ENCODE measurements around the gene MAPK12. TPM values are rescaled to one million over a fixed set of nuclear protein-coding genes. Genes with fewer than 3 reads are reported as not detected.
A peak's percentile ranks its signal among the peaks of the same experiment; 100 is the strongest.

The MAPK12 gene
- total RNA-seq, 2 experiments from 2014 or later, result 1.2 to 1.3 TPM

- peak overlapping the region; percentile 71 for H3K27ac Mint-ChIP-seq
- H3K4me3 ChIP-seq (ENCODE audit: low read length), result no peak overlapping the region
- TF ChIP-seq CTCF (IDR thresholded peaks at IDR 0.05), result no peak
- H3K36me3 Mint-ChIP-seq (ENCODE audit: low read depth), result peaks cover 30% of the 10 kb centered on the region
- no peaks in the 10 kb centered on the region for H3K27me3 ChIP-seq (ENCODE audit: control insufficient read depth in 1 of 2, insufficient read depth in 2 of 2, low read length in 2 of 2)
- peaks cover 49% of the 10 kb centered on the region for H3K4me1 Mint-ChIP-seq (ENCODE audit: low read depth)
- H3K27ac ChIP-seq (ENCODE audit: low read depth in 1 of 2, low read length in 2 of 2), result no peak overlapping the region
- H3K27me3 Mint-ChIP-seq, result no peaks in the 10 kb centered on the region
- H3K9me3 ChIP-seq (ENCODE audit: control insufficient read depth in 1 of 2, insufficient read depth in 1 of 2, low read length in 2 of 2), result no peaks in the 10 kb centered on the region
- H3K4me1 ChIP-seq (ENCODE audit: insufficient read depth, low read length), result peaks cover 92% of the 10 kb centered on the region
- ChIA-PET CTCF (interaction anchor here (3.1 kb wide), 1 partner anchor 96 kb away, joined by 16 read pairs; no protein-coding TSS in a partner anchor), POLR2A (interaction anchor here (0.6 to 0.9 kb wide), 2 partner anchors 55 to 362 kb away, joined by 3 read pairs; no protein-coding TSS in a partner anchor)
- intact Hi-C loops (cut with DNase I, micrococcal nuclease), result no loop called here
- no peak for ATAC-seq (ENCODE audit: poor library complexity)
- peaks cover 29% of the 10 kb centered on the region for H3K36me3 ChIP-seq (ENCODE audit: insufficient read depth, low read length)
- no peaks in the 10 kb centered on the region for H3K9me3 Mint-ChIP-seq
- peak overlapping the region; percentile 83 for H3K4me3 Mint-ChIP-seq
- DNase-seq, result no peak
Measured at GRCh38 chr22:50246242-50247175, 15.0 kb downstream of the MAPK12 start.

DNA sequence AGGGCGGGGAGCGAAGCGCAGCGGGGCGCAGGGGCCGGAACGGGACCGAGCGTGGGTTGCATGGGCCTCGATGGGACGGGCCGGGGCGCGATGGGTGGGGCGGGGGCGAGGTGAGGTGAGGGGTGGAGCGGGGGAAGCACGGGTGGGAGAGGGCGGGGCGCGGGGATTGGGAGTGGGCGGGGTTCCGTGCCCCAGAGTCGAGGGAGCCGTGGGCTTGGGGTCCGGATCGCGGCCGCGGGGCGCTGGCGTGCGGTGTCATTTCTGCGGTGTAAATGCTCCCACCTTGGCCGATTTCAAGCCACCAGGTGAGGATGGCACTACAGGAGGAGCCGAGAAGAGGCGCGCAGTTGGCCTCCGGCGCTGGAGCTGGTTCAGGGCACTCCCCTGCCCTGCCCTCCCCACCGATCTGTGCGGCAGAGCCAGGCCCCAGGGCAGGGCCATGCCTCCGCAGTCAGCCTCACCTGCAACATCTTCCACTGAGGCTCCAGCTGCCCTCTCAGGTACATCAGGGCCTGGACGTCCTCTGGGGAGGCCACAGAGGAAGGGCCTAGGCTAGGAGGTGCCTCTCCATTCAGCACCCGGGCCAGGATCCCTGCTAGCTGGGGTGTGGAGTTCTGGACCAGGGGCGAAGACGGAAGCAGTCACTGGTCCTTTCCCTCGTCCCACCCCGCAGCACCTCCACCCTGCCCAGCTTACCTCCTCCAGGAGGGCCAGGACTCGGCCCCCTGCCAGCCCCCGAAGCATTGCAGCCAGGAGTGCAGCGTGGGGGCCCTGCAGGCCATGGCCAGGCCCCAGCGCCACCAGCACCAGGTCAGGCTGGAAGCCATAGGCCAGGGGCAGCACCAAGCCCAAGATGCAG, 16.0 kb downstream of the MAPK12 start:
- ATAC-seq (ENCODE audit: poor library complexity) (peak; percentile 33), DNase-seq (peak in 3 of 14 experiments; percentile 50 to 84 (median 70))
- Mint-ChIP-seq H3K36me3 (ENCODE audit: low read depth) (peaks cover 37% of the 10 kb centered on the region), H3K4me1 (ENCODE audit: low read depth) (peaks cover 52% of the 10 kb centered on the region), H3K9me3 (no peaks in the 10 kb centered on the region), H3K27me3 (no peaks in the 10 kb centered on the region), H3K27ac (peak overlapping the region; percentile 89), H3K4me3 (peak overlapping the region; percentile 99)
- no peak for TF ChIP-seq CTCF (IDR thresholded peaks at IDR 0.05)
- H3K4me3 ChIP-seq (ENCODE audit: low read length), result peak overlapping the region; percentile 100
- peak overlapping the region; percentile 98 for H3K27ac ChIP-seq (ENCODE audit: low read depth in 1 of 2, low read length in 2 of 2)
- ChIA-PET CTCF (interaction anchor here (1.4 to 3.1 kb wide), 2 partner anchors 97 to 317 kb away, joined by 3 to 16 read pairs; partner anchors contain the start of gene SYCE3), POLR2A (interaction anchor here (0.6 to 3.8 kb wide), 5 partner anchors 54 to 375 kb away, joined by 3 to 31 read pairs (median 3); partner anchors contain the start of genes LMF2, NCAPH2 and SCO2)
- peaks cover 30% of the 10 kb centered on the region for H3K36me3 ChIP-seq (ENCODE audit: insufficient read depth, low read length)
- peaks cover 95% of the 10 kb centered on the region for H3K4me1 ChIP-seq (ENCODE audit: insufficient read depth, low read length)
- intact Hi-C loops (cut with DNase I, micrococcal nuclease), result loop anchor here in 1 of 2 experiments (1.0 kb wide), 2 partner anchors 98 to 263 kb away; partner anchors contain the start of genes NCAPH2 and PPP6R2
- no peaks in the 10 kb centered on the region for H3K27me3 ChIP-seq (ENCODE audit: control insufficient read depth in 1 of 2, insufficient read depth in 2 of 2, low read length in 2 of 2)
- H3K9me3 ChIP-seq (ENCODE audit: control insufficient read depth in 1 of 2, insufficient read depth in 1 of 2, low read length in 2 of 2), result no peaks in the 10 kb centered on the region
